Eye (tissue), 1 donor: Measurements from ENCODE around the gene GRB10.

Experiments used
- DNase-seq: peaks from one replicate; pipeline ENCODE4 v3.0.0-alpha.2; 2015

The GRB10 gene

DNA sequence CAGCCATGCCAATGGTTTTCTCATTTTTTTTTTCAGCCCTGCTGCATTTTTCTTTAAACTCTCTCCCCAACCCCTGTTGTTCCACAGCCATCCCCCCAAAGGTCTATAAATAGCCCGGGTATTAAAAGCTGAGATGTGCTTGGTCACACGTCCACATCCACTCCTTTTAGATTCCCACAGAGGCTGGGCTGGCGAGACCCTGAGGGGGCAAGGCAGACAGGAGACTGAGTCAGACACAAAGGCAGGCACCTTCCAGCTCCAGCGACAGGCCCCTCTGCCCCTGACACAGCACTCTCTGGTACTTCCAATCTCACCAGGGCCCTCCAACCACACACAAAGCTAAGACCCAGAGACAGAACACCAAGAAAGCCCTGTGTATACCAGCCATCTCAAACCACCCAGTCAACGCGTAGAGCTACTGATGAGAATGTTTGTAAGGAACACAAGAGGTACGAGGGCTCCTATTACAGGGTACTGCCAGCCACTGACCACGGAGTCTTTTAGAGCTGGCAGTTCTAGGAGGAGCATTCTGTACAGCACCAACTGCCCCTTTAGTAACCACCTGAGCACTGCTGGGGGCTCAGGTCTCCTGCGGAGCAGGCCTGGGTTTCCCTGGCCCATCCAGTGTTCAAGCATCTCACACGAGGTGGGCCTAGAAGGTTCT is 153.3 kb downstream of the GRB10 start:
- no peak for DNase-seq

- DNase-seq = no peak
Observed at GRCh38 chr7:50628434-50629084, 154.1 kb downstream of the GRB10 start.

DNA sequence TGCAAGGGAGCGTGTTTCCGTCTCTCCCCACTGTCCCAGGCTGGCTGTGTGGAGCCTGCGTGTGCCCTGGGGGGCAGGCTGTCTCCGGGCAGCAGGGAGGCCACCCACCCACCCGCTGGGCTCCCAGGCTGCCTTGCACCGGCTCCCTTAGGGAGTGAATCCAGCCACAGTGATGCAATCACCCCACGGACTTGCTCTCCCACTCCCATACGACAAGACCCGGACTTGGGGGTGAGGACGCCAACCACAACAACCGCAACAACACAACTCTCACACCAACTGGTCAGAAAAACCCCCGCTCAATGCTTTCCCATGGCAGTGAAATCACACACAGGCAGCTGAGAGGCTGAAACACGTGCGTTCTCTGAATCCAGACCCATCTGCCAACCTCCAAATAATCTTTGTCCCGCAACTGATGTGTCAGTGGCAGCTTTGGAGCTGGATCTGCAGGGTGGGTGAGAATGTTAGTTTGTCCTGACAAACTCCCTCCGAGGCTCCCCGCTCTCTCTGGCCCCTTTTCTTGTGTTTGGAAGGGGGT is 154.8 kb downstream of the GRB10 start:
- DNase-seq = no peak

DNA sequence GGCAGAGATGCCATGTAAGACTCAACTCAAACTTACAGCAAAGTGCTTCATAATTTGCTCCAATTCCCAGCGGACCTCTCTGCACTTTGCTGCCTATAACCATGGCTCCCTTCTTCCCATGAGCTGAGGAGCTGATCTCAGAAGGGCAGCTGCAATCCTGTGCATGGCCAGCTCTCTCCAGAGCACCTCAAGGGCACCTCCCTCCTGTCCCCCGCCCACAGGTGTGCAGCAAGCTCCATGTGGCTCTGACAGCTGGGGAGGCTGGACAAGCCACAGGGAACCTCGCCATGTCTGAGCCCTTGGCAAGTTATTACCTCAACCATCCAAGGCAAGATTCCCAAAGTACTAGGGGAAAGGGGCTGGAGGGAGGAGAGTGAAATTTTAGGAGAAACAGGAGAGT is 156.4 kb downstream of the GRB10 start:
- DNase-seq = peak; percentile 32

DNA sequence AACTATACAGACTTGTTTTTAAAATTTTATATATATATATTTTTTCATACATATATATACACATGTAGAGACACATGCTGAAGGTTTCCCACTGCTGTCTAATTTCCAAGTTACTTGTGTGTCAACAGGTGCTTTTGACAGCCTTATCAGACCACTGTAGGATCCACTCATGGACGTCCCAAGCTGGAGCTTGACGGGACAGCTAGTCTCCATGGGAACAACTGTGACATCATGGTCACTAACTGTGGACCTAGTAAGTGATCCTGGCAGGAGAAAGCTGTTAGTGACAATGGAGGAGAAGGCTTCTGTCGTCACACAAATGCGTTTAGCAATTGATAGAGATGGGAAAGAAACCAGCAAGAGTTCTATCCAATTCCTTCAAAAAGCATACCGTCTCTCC is 157.3 kb downstream of the GRB10 start:
- DNase-seq = no peak

DNA sequence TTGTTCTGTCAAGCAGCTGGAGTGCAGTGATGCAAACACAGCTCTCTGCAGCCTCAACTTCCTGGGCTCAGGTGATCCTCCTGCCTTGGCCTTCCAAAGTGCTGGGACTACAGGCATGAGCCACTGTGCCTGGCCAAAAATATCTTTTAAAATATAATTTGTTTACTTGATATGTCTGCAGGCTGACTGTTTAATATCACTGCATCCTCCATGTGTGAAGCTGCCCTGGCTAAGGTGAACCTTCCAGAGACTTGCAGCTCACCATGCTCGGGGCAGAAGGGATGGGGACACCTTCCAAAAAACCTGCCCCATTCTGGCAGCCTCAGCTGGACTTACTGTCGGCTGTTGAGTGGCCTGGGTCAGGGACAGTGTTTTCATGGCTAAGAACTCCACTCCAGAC is 159.9 kb downstream of the GRB10 start:
- DNase-seq = no peak

DNA sequence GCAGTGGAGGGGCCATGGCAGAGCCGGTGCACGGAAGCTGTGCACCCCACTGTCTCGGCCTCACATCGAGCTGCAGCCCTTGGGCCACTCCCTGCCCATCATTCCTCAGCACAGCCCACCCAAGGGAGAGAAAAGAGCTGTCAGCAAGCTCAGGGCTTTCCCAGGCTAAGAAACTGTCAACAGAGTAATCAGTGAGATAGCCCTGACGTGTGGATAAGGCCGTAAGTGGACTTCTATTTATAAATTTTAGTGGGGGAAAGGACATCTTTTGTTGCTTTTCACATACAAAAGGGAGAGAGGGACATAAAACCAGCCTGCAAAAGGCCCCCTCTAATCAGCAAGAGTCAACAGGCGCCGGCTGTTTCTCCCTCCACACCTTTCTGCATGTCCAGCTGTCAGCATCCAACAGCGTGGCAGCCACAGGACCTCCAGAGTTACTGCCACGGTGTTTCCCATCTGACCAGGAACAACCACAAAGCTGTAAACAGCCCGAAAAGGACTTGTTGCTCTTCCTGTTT is 160.7 kb downstream of the GRB10 start:
- no peak for DNase-seq

DNA sequence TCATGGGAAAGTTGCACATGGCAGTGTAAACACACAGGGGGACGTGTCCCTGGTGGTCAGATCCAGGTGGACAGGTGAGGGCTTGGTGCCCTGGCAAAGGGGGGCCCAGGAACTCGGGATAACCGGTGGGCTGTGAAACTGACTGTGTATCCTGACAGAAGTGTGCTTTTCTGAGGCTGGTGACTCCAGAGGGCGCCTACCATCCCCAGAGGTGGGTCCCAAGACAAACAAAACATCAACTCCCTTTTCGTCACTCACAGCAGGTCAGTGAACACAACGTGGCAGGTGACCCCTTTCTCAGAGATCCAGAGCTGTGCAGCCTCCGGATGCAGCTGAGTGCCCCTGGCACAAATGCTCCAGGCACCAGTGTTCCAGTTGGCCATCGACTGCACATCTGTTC is 161.5 kb downstream of the GRB10 start:
- peak; percentile 46 for DNase-seq

GRCh38 chr7:50620433-50620832 is 162.3 kb downstream of the GRB10 start:
- no peak for DNase-seq

DNA sequence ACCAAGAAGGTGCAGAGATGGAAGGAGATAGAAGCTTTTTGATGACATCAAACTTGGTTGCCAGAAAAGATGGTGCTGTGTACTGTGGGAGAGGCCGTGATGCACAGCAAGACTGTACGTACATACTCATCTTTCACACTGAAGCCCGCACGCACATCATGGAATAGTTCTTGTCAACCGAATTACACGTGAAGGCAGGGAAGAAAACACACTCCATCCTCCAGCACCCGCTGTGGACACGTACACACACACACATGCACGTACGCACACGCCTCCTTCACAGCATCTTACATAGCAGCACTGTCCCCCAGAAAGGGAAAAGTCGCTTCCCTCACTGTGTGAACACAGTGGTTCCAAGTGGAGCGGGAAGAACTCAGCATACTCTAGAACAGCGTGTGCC is 163.0 kb downstream of the GRB10 start:
- DNase-seq = no peak

- DNase-seq = no peak
Observed at GRCh38 chr7:50618281-50618680, 164.4 kb downstream of the GRB10 start.

GRCh38 chr7:50615519-50616080 is 167.1 kb downstream of the GRB10 start:
- DNase-seq = no peak

DNA sequence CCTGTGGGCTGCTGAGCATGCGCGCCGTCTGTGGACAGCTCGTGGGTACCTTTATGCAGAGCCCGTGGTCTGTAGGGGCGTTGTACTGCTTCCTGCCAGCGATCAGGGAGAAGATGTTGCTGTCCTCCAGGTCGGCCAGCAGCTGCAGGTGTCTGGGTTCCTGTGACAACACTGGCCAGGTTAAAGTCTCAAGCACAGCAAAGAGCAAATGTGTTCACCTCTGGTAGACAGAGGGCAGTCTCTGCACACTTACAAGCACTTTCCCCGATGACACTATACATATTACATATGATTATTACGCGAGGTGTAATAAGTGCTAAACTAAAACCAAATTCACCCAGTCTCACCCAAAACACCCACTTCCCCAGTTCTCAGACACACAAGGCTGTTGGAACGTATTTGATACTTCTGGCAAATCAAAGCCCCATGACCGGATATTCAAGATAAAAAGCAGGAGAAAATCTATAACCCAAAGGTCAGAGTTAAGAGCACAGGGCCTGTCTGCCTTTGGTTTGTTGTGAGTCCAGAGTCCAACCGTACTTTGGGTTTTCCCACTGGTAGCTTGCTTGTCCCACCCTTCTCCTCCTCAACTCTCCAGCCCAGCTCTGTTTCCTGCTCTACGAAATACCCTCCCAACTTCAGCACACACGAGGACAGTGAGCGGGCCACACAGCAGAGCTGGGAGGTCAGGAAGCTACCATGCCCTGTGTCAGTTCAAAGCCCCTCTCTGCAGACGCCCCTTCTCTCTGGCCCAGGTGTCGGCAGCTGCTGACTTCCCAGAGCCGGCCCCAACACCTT is 167.8 kb downstream of the GRB10 start:
- DNase-seq = no peak

- DNase-seq = no peak
Observed at GRCh38 chr7:50613473-50613872, 169.2 kb downstream of the GRB10 start.

DNA sequence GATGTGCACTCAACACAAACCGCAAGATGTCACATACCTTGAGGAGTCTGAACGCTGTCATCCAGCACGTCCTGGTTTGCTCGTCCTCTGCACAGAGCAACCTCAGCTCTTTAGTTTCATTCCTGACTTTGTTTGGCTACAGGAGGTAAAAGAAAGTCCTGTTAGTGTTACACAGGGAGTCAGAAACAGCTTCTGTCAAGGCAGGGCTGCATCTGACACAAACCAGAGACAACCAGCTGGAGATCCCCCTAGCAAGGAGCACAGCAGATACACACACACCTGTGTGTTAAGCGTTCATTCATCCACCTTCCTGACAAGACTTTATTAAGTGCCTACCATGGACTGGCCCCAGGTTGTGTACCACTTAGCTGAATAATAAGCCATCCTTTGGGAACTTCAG is 170.0 kb downstream of the GRB10 start:
- DNase-seq = no peak

DNA sequence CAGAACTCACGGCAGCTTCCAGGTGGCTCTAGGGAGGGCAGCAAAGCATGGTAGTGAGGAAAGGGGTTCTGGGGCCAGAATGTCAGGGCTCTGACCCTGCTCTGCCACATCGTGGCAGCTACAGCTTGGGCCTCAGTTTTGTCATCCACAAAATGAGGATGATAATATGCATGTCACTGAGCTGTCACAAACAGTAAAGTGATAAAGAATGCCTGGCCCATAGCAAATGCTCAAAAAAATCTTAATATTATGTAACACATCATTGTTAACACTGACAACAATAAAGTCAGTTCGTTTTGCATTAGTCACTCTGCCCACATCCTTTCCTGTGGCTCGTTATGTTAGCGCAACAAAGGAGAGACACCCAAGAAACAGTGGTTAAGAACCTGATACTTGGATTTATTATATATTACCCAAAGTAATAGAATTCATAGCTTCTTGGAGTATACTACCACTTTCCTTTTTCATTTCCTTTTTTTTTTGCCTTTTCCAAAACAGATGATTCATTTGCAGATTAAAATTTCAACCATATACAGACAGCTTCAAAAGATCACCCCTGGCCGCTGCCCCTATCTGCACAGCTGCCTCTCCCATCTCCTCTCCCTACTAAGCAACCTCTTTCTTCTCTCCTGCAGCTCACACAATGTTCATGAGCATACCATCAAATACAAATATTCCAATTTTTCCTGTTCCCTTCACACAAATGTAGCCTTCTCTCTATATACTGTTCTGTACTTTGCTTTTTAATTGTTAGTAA is 172.0 kb downstream of the GRB10 start:
- no peak for DNase-seq

GRCh38 chr7:50608196-50608906 is 174.3 kb downstream of the GRB10 start:
- DNase-seq = no peak

- no peak for DNase-seq
Observed at GRCh38 chr7:50607524-50608125, 175.1 kb downstream of the GRB10 start.

- no peak for DNase-seq
Observed at GRCh38 chr7:50605059-50605458, 177.6 kb downstream of the GRB10 start.

- no peak for DNase-seq
Observed at GRCh38 chr7:50603287-50603686, 179.4 kb downstream of the GRB10 start.

DNA sequence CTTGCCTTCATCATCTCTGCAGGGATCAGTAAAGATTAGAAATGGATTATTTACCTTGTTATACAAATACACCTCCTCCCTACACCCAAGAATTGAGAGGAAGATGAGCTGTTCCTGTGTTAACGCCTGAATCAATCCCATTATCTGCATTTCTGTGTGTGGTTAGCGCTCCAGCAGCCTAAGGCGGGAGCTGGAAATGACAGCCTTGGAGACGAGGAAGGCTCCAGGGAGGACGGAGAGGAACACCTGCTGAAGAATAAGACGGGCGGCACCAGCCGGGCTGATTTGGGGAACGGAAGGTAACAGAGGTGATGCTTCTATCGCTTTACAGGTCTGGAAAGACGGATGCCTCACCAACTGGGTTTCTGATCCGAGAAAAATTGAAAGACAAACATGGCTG is 183.3 kb downstream of the GRB10 start:
- peak; percentile 60 for DNase-seq
